WTC11 (cell line): ENCODE results near the gene RPS25. TPM values are rescaled to one million over a fixed set of nuclear protein-coding genes. Genes with fewer than 3 reads are reported as not detected.

ENCODE experiments used
- AFF4 ChIP-seq: sonication (generic); formaldehyde crosslinking; IDR thresholded peaks from 2 replicates; pipeline ENCODE4 v1.8.1; 2023; ENCODE audit warnings: mild to moderate bottlenecking, missing genetic modification reagents, borderline replicate concordance
- ATF2 ChIP-seq: sonication (generic); formaldehyde crosslinking; IDR thresholded peaks from 2 replicates; pipeline ENCODE4 v1.8.1; 2022; ENCODE audit warnings: low read depth, missing genetic modification reagents, borderline replicate concordance
- CREB1 ChIP-seq: sonication (generic); formaldehyde crosslinking; IDR thresholded peaks from 2 replicates; pipeline ENCODE4 v1.8.0; 2023; ENCODE audit warnings: mild to moderate bottlenecking, missing genetic modification reagents
- EMX1 ChIP-seq: fragments of 250-450 bp; sonication (Bioruptor Pico); IDR thresholded peaks from 2 replicates; pipeline ENCODE4 v1.8.0; 2021; ENCODE audit warnings: mild to moderate bottlenecking
- ERG ChIP-seq: fragments of 250-450 bp; sonication (Bioruptor Pico); IDR thresholded peaks from 2 replicates; pipeline ENCODE4 v1.8.0; 2021; ENCODE audit warnings: mild to moderate bottlenecking
- ETV6 ChIP-seq: sonication (generic); formaldehyde crosslinking; IDR thresholded peaks from 2 replicates; pipeline ENCODE4 v1.8.1; 2022; ENCODE audit warnings: mild to moderate bottlenecking, missing genetic modification reagents
- FOXK1 ChIP-seq: sonication (generic); formaldehyde crosslinking; IDR thresholded peaks from 2 replicates; pipeline ENCODE4 v1.8.0; 2022; ENCODE audit warnings: mild to moderate bottlenecking, moderate library complexity, missing genetic modification reagents
- HMGA2 ChIP-seq: fragments of 250-450 bp; sonication (Bioruptor Pico); IDR thresholded peaks from 2 replicates; pipeline ENCODE4 v1.4.0; 2021; ENCODE audit warnings: mild to moderate bottlenecking, moderate library complexity
- IRF1 ChIP-seq: sonication (generic); formaldehyde crosslinking; IDR thresholded peaks from 2 replicates; pipeline ENCODE4 v1.8.0; 2023; ENCODE audit warnings: missing genetic modification reagents
- MLX ChIP-seq: sonication (generic); formaldehyde crosslinking; IDR thresholded peaks from 2 replicates; pipeline ENCODE4 v1.8.1; 2023; ENCODE audit warnings: mild to moderate bottlenecking, missing genetic modification reagents, moderate library complexity
- MYBL2 ChIP-seq: sonication (generic); formaldehyde crosslinking; IDR thresholded peaks from 2 replicates; pipeline ENCODE4 v1.8.1; 2023; ENCODE audit warnings: mild to moderate bottlenecking, moderate library complexity, missing genetic modification reagents
- NFE2L1 ChIP-seq: sonication (generic); formaldehyde crosslinking; IDR thresholded peaks from 2 replicates; pipeline ENCODE4 v1.8.1; 2023; ENCODE audit warnings: missing genetic modification reagents
- NR3C1 ChIP-seq: sonication (generic); formaldehyde crosslinking; conservative IDR thresholded peaks from 2 replicates; pipeline ENCODE4 v1.8.1; 2023; ENCODE audit warnings: low read depth, mild to moderate bottlenecking, missing genetic modification reagents
- PREB ChIP-seq: sonication (generic); formaldehyde crosslinking; IDR thresholded peaks from 2 replicates; pipeline ENCODE4 v1.8.1; 2022; ENCODE audit warnings: mild to moderate bottlenecking, missing genetic modification reagents, moderate library complexity, borderline replicate concordance
- PRRX2 ChIP-seq: fragments of 250-450 bp; sonication (Bioruptor Pico); IDR thresholded peaks from 2 replicates; pipeline ENCODE4 v1.8.0; 2021; ENCODE audit warnings: mild to moderate bottlenecking
- SOX15 ChIP-seq: fragments of 250-450 bp; sonication (Bioruptor Pico); IDR thresholded peaks from 2 replicates; pipeline ENCODE4 v1.9.0; 2021; ENCODE audit warnings: mild to moderate bottlenecking
- TCF7 ChIP-seq: sonication (generic); formaldehyde crosslinking; IDR thresholded peaks from 2 replicates; pipeline ENCODE4 v1.8.0; 2022; ENCODE audit warnings: mild to moderate bottlenecking, low read depth, missing genetic modification reagents, moderate library complexity
- TP53 ChIP-seq: sonication (generic); formaldehyde crosslinking; IDR thresholded peaks from 2 replicates; pipeline ENCODE4 v1.8.1; 2023; ENCODE audit warnings: mild to moderate bottlenecking, missing genetic modification reagents
- ZNF232 ChIP-seq: sonication (generic); formaldehyde crosslinking; IDR thresholded peaks from 2 replicates; pipeline ENCODE4 v1.8.0; 2022; ENCODE audit warnings: mild to moderate bottlenecking, missing genetic modification reagents
- ZNF423 ChIP-seq: fragments of 250-450 bp; sonication (Bioruptor Pico); IDR thresholded peaks from 2 replicates; pipeline ENCODE4 v2.1.2; 2022; ENCODE audit warnings: mild to moderate bottlenecking, moderate library complexity
- total RNA-seq: library from RNA; stranded (reverse); gene quantifications from 3 replicates; pipeline ENCODE4 v1.2.3, GENCODE V29; 2021
- TF ChIP-seq, protein P1 (sequence below): sonication (generic); formaldehyde crosslinking; IDR thresholded peaks from 2 replicates; pipeline ENCODE4 v1.8.1; 2022; ENCODE audit warnings: missing genetic modification reagents, borderline replicate concordance
- TF ChIP-seq, protein P2 (sequence below): sonication (generic); formaldehyde crosslinking; IDR thresholded peaks from 2 replicates; pipeline ENCODE4 v1.8.0; 2022; ENCODE audit warnings: mild to moderate bottlenecking, missing genetic modification reagents
- TF ChIP-seq, protein P3 (sequence below): sonication (generic); formaldehyde crosslinking; IDR thresholded peaks from 2 replicates; pipeline ENCODE4 v1.8.0; 2022; ENCODE audit warnings: mild to moderate bottlenecking, missing genetic modification reagents
- TF ChIP-seq, protein P4 (sequence below): fragments of 250-450 bp; sonication (Bioruptor Pico); conservative IDR thresholded peaks from 2 replicates; pipeline ENCODE4 v1.9.0; 2021; ENCODE audit warnings: mild to moderate bottlenecking

RPS25 gene
- total RNA-seq, 1 experiment from 2014 or later = 1,349 TPM

DNA sequence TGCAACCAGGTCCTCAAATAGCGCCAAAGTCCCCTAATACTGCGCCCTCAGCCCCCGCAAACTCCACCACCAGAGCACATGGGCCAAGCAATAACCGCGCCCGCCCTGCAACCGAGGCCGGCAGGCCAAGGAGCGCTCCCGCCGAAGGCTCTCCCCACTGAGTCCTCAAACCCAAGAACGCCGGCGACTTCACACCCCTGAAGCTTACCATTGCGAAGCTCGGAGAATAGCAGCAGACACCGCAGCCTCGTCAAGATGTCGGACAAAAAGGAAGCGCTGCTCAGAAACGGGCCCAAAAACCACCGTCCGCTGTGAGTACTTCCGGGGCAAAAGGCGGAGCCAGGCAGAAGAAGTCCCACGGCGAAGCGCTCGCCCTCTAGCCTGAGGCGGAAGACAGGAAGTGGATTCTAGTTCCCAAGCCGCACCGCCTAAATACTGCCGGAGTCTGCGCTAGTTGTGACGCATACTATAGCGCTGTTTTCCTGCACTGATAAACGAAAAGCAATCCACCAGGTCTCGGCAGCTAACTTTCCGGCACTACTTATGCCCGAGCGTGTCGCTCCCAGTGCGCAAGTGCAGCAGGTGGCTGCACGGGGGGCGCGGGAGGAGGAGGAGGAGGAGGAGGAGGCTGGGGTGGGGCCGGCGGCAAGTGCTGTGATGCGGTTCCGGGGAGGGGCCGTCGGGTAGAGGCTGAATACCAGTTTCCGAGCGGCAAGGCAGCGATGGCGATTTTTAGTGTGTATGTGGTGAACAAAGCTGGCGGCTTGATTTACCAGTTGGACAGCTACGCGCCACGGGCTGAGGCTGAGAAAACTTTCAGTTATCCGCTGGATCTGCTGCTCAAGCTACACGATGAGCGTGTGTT, at the start of gene RPS25, which contains the start of gene TRAPPC4 (continued):
- TF ChIP-seq, protein P1, sequence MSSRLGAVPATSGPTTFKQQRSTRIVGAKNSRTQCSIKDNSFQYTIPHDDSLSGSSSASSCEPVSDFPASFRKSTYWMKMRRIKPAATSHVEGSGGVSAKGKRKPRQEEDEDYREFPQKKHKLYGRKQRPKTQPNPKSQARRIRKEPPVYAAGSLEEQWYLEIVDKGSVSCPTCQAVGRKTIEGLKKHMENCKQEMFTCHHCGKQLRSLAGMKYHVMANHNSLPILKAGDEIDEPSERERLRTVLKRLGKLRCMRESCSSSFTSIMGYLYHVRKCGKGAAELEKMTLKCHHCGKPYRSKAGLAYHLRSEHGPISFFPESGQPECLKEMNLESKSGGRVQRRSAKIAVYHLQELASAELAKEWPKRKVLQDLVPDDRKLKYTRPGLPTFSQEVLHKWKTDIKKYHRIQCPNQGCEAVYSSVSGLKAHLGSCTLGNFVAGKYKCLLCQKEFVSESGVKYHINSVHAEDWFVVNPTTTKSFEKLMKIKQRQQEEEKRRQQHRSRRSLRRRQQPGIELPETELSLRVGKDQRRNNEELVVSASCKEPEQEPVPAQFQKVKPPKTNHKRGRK (CRISPR knock-in tag) = no peak
- TF ChIP-seq CREB1 (no peak), ETV6 (CRISPR knock-in tag) (peak; percentile 32; the same call in 1 of the 2 replicates), EMX1 (no peak), PREB (CRISPR knock-in tag) (0 out of 2 replicates have a peak, but pooled peaks have one; percentile 23), ZNF423 (CRISPR knock-in tag) (no peak), NFE2L1 (no peak), ERG (CRISPR knock-in tag) (no peak), FOXK1 (0 out of 2 replicates have a peak, but pooled peaks have one; percentile 58), NR3C1 (CRISPR knock-in tag) (0 out of 2 replicates have a peak, but pooled peaks have one; percentile 24), TCF7 (CRISPR knock-in tag) (no peak), PRRX2 (CRISPR knock-in tag) (no peak), MYBL2 (CRISPR knock-in tag) (peak; percentile 82; the same call in 1 of the 2 replicates), HMGA2 (CRISPR knock-in tag) (no peak), TP53 (0 out of 2 replicates have a peak, but pooled peaks have one; percentile 54), AFF4 (CRISPR knock-in tag) (peak; percentile 19; the same call in 1 of the 2 replicates), ATF2 (CRISPR knock-in tag) (no peak), MLX (CRISPR knock-in tag) (no peak), IRF1 (CRISPR knock-in tag) (no peak), SOX15 (CRISPR knock-in tag) (no peak), ZNF232 (CRISPR knock-in tag) (no peak)
- TF ChIP-seq, protein P2, sequence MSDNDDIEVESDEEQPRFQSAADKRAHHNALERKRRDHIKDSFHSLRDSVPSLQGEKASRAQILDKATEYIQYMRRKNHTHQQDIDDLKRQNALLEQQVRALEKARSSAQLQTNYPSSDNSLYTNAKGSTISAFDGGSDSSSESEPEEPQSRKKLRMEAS = peak; percentile 90
- TF ChIP-seq, protein P3, sequence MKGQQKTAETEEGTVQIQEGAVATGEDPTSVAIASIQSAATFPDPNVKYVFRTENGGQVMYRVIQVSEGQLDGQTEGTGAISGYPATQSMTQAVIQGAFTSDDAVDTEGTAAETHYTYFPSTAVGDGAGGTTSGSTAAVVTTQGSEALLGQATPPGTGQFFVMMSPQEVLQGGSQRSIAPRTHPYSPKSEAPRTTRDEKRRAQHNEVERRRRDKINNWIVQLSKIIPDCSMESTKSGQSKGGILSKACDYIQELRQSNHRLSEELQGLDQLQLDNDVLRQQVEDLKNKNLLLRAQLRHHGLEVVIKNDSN (CRISPR knock-in tag) = peak; percentile 53
- TF ChIP-seq, protein P4, sequence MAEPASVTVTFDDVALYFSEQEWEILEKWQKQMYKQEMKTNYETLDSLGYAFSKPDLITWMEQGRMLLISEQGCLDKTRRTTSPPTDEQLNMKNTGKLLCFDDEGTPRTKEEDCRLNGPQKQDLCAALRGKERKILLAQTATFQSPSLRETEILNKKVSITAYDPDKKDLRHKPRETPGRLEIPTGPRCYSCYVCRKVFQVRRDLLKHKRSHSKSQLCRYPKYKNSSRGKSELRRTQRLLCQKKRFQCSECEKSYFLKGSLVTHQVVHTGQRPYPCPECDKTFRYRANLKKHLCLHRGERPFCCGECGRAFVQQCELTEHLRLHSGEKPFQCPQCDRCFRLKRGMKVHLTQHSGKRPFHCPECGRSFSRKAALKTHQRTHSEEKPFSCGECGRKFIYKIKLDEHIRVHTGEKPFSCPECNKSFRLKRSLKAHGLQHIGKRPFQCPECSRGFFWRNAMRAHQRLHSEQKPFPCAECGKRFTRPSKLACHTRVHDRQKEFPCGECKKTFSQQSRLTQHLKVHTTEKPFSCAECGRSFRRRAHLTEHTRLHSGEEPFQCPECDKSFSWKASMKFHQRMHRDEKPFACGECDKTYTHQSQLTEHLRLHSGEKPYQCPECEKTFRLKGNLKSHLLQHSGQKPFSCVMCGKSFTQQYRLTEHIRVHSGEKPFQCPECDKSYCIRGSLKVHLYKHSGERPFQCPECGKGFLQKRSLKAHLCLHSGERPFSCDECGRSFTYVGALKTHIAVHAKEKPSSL (CRISPR knock-in tag) = no peak
